ENCODE measurements around the gene BCAT1.
A peak's percentile ranks its signal among the peaks of the same experiment; 100 is the strongest.

The BCAT1 gene

GRCh38 chr12:24948757-24949722, at the start of gene BCAT1:
Gene BCAT1, minus strand, starts transcription at chr12:24949101. Its CDS starts 169 bp downstream, at chr12:24948932.
- Histone ChIP-seq H3K4me3 (ENCODE audit: low read length) (peak within 1 kb of the TSS; percentile 93), H3K36me3 (ENCODE audit: insufficient read depth, low read depth, low read length) (peaks cover 21% of the 10 kb centered on the region; the same call in 1 of the 2 replicates), H3K4me1 (ENCODE audit: insufficient read depth, low read length) (peaks cover 30% of the 10 kb centered on the region), H3K27me3 (ENCODE audit: insufficient read depth, low read length) (no peaks in the 10 kb centered on the region), H3K9ac (ENCODE audit: low read depth, low read length) (peak within 1 kb of the TSS; percentile 99), H3K9me3 (ENCODE audit: insufficient read depth, low read depth, low read length) (no peaks in the 10 kb centered on the region), H3K27ac (ENCODE audit: low read length) (peak within 1 kb of the TSS; percentile 86)

GRCh38 chr12:24997970-24998582, 49.2 kb upstream of the BCAT1 start:
- no peaks in the 10 kb centered on the region for H3K27me3 ChIP-seq (ENCODE audit: insufficient read depth, low read length)
- no peaks in the 10 kb centered on the region for H3K36me3 ChIP-seq (ENCODE audit: insufficient read depth, low read depth, low read length)
- H3K9me3 ChIP-seq (ENCODE audit: insufficient read depth, low read depth, low read length): no peaks in the 10 kb centered on the region
- no peaks in the 10 kb centered on the region for H3K4me1 ChIP-seq (ENCODE audit: insufficient read depth, low read length)
- no peak overlapping the region for H3K9ac ChIP-seq (ENCODE audit: low read depth, low read length)
- no peak overlapping the region for H3K27ac ChIP-seq (ENCODE audit: low read length)
- H3K4me3 ChIP-seq (ENCODE audit: low read length): no peak overlapping the region

GRCh38 chr12:24997496-24997895, 48.6 kb upstream of the BCAT1 start:
- Histone ChIP-seq H3K9me3 (ENCODE audit: insufficient read depth, low read depth, low read length) (no peaks in the 10 kb centered on the region), H3K27me3 (ENCODE audit: insufficient read depth, low read length) (no peaks in the 10 kb centered on the region), H3K27ac (ENCODE audit: low read length) (no peak overlapping the region), H3K4me1 (ENCODE audit: insufficient read depth, low read length) (no peaks in the 10 kb centered on the region), H3K4me3 (ENCODE audit: low read length) (no peak overlapping the region), H3K9ac (ENCODE audit: low read depth, low read length) (no peak overlapping the region), H3K36me3 (ENCODE audit: insufficient read depth, low read depth, low read length) (no peaks in the 10 kb centered on the region)

GRCh38 chr12:24996820-24997219, 47.9 kb upstream of the BCAT1 start:
- Histone ChIP-seq H3K27me3 (ENCODE audit: insufficient read depth, low read length) (no peaks in the 10 kb centered on the region), H3K36me3 (ENCODE audit: insufficient read depth, low read depth, low read length) (no peaks in the 10 kb centered on the region), H3K27ac (ENCODE audit: low read length) (no peak overlapping the region), H3K9ac (ENCODE audit: low read depth, low read length) (no peak overlapping the region), H3K4me3 (ENCODE audit: low read length) (no peak overlapping the region), H3K4me1 (ENCODE audit: insufficient read depth, low read length) (no peaks in the 10 kb centered on the region), H3K9me3 (ENCODE audit: insufficient read depth, low read depth, low read length) (no peaks in the 10 kb centered on the region)

GRCh38 chr12:24996102-24996797, 47.3 kb upstream of the BCAT1 start:
- H3K27ac ChIP-seq (ENCODE audit: low read length): no peak overlapping the region
- no peaks in the 10 kb centered on the region for H3K27me3 ChIP-seq (ENCODE audit: insufficient read depth, low read length)
- H3K9ac ChIP-seq (ENCODE audit: low read depth, low read length): no peak overlapping the region
- no peaks in the 10 kb centered on the region for H3K36me3 ChIP-seq (ENCODE audit: insufficient read depth, low read depth, low read length)
- H3K4me1 ChIP-seq (ENCODE audit: insufficient read depth, low read length): no peaks in the 10 kb centered on the region
- H3K4me3 ChIP-seq (ENCODE audit: low read length): no peak overlapping the region
- H3K9me3 ChIP-seq (ENCODE audit: insufficient read depth, low read depth, low read length): no peaks in the 10 kb centered on the region

GRCh38 chr12:24993793-24994192, 44.9 kb upstream of the BCAT1 start:
- no peaks in the 10 kb centered on the region for H3K27me3 ChIP-seq (ENCODE audit: insufficient read depth, low read length)
- no peaks in the 10 kb centered on the region for H3K4me1 ChIP-seq (ENCODE audit: insufficient read depth, low read length)
- no peak overlapping the region for H3K27ac ChIP-seq (ENCODE audit: low read length)
- no peak overlapping the region for H3K4me3 ChIP-seq (ENCODE audit: low read length)
- no peak overlapping the region for H3K9ac ChIP-seq (ENCODE audit: low read depth, low read length)
- no peaks in the 10 kb centered on the region for H3K9me3 ChIP-seq (ENCODE audit: insufficient read depth, low read depth, low read length)
- no peaks in the 10 kb centered on the region for H3K36me3 ChIP-seq (ENCODE audit: insufficient read depth, low read depth, low read length)

- no peaks in the 10 kb centered on the region for H3K36me3 ChIP-seq (ENCODE audit: insufficient read depth, low read depth, low read length)
- no peaks in the 10 kb centered on the region for H3K27me3 ChIP-seq (ENCODE audit: insufficient read depth, low read length)
- no peak overlapping the region for H3K9ac ChIP-seq (ENCODE audit: low read depth, low read length)
- no peaks in the 10 kb centered on the region for H3K9me3 ChIP-seq (ENCODE audit: insufficient read depth, low read depth, low read length)
- H3K4me1 ChIP-seq (ENCODE audit: insufficient read depth, low read length): no peaks in the 10 kb centered on the region
- H3K27ac ChIP-seq (ENCODE audit: low read length): no peak overlapping the region
- H3K4me3 ChIP-seq (ENCODE audit: low read length): no peak overlapping the region
Measured at GRCh38 chr12:24991209-24992049, 42.5 kb upstream of the BCAT1 start.

GRCh38 chr12:24989216-24989615, 40.3 kb upstream of the BCAT1 start:
- Histone ChIP-seq H3K27me3 (ENCODE audit: insufficient read depth, low read length) (no peaks in the 10 kb centered on the region), H3K36me3 (ENCODE audit: insufficient read depth, low read depth, low read length) (no peaks in the 10 kb centered on the region), H3K27ac (ENCODE audit: low read length) (no peak overlapping the region), H3K4me1 (ENCODE audit: insufficient read depth, low read length) (no peaks in the 10 kb centered on the region), H3K4me3 (ENCODE audit: low read length) (no peak overlapping the region), H3K9ac (ENCODE audit: low read depth, low read length) (no peak overlapping the region), H3K9me3 (ENCODE audit: insufficient read depth, low read depth, low read length) (peaks cover 2% of the 10 kb centered on the region; the same call in 1 of the 2 replicates)

- no peak overlapping the region for H3K27ac ChIP-seq (ENCODE audit: low read length)
- H3K4me3 ChIP-seq (ENCODE audit: low read length): no peak overlapping the region
- H3K4me1 ChIP-seq (ENCODE audit: insufficient read depth, low read length): no peaks in the 10 kb centered on the region
- H3K9ac ChIP-seq (ENCODE audit: low read depth, low read length): no peak overlapping the region
- H3K36me3 ChIP-seq (ENCODE audit: insufficient read depth, low read depth, low read length): no peaks in the 10 kb centered on the region
- peaks cover 6% of the 10 kb centered on the region; the same call in 1 of the 2 replicates for H3K9me3 ChIP-seq (ENCODE audit: insufficient read depth, low read depth, low read length)
- no peaks in the 10 kb centered on the region for H3K27me3 ChIP-seq (ENCODE audit: insufficient read depth, low read length)
Measured at GRCh38 chr12:24982250-24982649, 33.3 kb upstream of the BCAT1 start.

- Histone ChIP-seq H3K27ac (ENCODE audit: low read length) (no peak overlapping the region), H3K36me3 (ENCODE audit: insufficient read depth, low read depth, low read length) (no peaks in the 10 kb centered on the region), H3K4me3 (ENCODE audit: low read length) (no peak overlapping the region), H3K27me3 (ENCODE audit: insufficient read depth, low read length) (no peaks in the 10 kb centered on the region), H3K9me3 (ENCODE audit: insufficient read depth, low read depth, low read length) (peaks cover 6% of the 10 kb centered on the region; the same call in 1 of the 2 replicates), H3K4me1 (ENCODE audit: insufficient read depth, low read length) (no peaks in the 10 kb centered on the region), H3K9ac (ENCODE audit: low read depth, low read length) (no peak overlapping the region)
Measured at GRCh38 chr12:24979976-24980730, 31.3 kb upstream of the BCAT1 start.
